HepG2 (cell line): ENCODE measurements around the gene MYO1G.

Experiments used
- CTCF ChIP-seq: sonication (generic); formaldehyde crosslinking; IDR thresholded peaks from 2 replicates; pipeline ENCODE4 v1.5.0; 2020; ENCODE audit warnings: mild to moderate bottlenecking, missing genetic modification reagents, moderate library complexity
- MTA3 ChIP-seq: sonication (generic); formaldehyde crosslinking; IDR thresholded peaks from 2 replicates; pipeline ENCODE4 v1.4.0; 2020; ENCODE audit warnings: missing genetic modification reagents
- ZNF24 ChIP-seq: fragments of 450-650 bp; IDR thresholded peaks from 2 replicates; pipeline ENCODE4 v1.6.1; 2017; ENCODE audit warnings: antibody characterized with exemption, mild to moderate bottlenecking
- ZNF407 ChIP-seq: sonication (generic); formaldehyde crosslinking; IDR thresholded peaks from one replicate; pipeline ENCODE4 v1.5.1; 2020; ENCODE audit warnings: mild to moderate bottlenecking, missing genetic modification reagents; ENCODE audit errors: not compliant biosample characterization
- TF ChIP-seq, protein P1 (sequence below): sonication (generic); formaldehyde crosslinking; IDR thresholded peaks from 2 replicates; pipeline ENCODE4 v1.5.1; 2020; ENCODE audit warnings: mild to moderate bottlenecking, missing genetic modification reagents
- TF ChIP-seq, protein P2 (sequence below): IDR thresholded peaks from 2 replicates; pipeline ENCODE4 v1.6.1; 2012; ENCODE audit warnings: inconsistent platforms

- TF ChIP-seq CTCF (CRISPR knock-in tag): no peak
- TF ChIP-seq ZNF24: no peak
- TF ChIP-seq, protein P1, sequence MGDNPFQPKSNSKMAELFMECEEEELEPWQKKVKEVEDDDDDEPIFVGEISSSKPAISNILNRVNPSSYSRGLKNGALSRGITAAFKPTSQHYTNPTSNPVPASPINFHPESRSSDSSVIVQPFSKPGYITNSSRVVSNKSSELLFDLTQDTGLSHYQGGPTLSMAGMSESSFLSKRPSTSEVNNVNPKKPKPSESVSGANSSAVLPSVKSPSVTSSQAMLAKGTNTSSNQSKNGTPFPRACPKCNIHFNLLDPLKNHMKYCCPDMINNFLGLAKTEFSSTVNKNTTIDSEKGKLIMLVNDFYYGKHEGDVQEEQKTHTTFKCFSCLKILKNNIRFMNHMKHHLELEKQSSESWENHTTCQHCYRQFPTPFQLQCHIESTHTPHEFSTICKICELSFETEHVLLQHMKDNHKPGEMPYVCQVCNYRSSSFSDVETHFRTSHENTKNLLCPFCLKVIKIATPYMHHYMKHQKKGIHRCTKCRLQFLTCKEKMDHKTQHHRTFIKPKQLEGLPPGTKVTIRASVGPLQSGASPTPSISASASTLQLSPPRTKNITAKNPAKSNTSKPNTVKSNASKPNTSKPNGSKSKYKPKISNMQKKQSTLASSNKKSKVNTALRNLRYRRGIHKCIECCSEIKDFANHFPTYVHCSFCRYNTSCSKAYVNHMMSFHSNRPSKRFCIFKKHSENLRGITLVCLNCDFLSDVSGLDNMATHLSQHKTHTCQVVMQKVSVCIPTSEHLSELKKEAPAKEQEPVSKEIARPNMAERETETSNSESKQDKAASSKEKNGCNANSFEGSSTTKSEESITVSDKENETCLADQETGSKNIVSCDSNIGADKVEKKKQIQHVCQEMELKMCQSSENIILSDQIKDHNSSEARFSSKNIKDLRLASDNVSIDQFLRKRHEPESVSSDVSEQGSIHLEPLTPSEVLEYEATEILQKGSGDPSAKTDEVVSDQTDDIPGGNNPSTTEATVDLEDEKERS: no peak
- TF ChIP-seq, protein P2, sequence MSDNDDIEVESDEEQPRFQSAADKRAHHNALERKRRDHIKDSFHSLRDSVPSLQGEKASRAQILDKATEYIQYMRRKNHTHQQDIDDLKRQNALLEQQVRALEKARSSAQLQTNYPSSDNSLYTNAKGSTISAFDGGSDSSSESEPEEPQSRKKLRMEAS: no peak
- TF ChIP-seq MTA3 (CRISPR knock-in tag): no peak
- no peak for TF ChIP-seq ZNF407
Measured at GRCh38 chr7:44979481-44980392, 922 bp upstream of the MYO1G start.
